RWPE2 (cell line): ENCODE measurements around the gene HTR2A.

ENCODE experiments used
- ATAC-seq: fragments of 200-7000 bp; cut with Tn5 transposase; 3 replicates; pipeline ENCODE4 v1.9.1; 2021; ENCODE audit warnings: low read depth
- DNase-seq: peaks from one replicate; pipeline ENCODE4 v3.0.0-alpha.2; 2020; ENCODE audit warnings: low spot score
- H3K27ac ChIP-seq: fragments of 450-650 bp; 2 replicates; pipeline ENCODE4 v1.5.1; 2017; ENCODE audit warnings: mild to moderate bottlenecking; ENCODE audit not compliant: poor library complexity, severe bottlenecking
- H3K27me3 ChIP-seq: fragments of 250-450 bp; sonication (Bioruptor Pico); 2 replicates; pipeline ENCODE4 v1.5.1; 2021; ENCODE audit warnings: mild to moderate bottlenecking, moderate library complexity; ENCODE audit not compliant: insufficient read depth, poor library complexity, severe bottlenecking
- H3K36me3 ChIP-seq: fragments of 250-450 bp; sonication (Bioruptor Pico); 2 replicates; pipeline ENCODE4 v1.5.1; 2020; ENCODE audit warnings: low read depth, mild to moderate bottlenecking, moderate library complexity
- H3K4me1 ChIP-seq: fragments of 250-450 bp; sonication (Bioruptor Pico); 2 replicates; pipeline ENCODE4 v1.5.1; 2021; ENCODE audit warnings: mild to moderate bottlenecking, moderate library complexity; ENCODE audit not compliant: insufficient read depth, poor library complexity, severe bottlenecking
- H3K4me3 ChIP-seq: fragments of 250-450 bp; sonication (Bioruptor Pico); 2 replicates; pipeline ENCODE4 v1.5.1; 2021; ENCODE audit warnings: mild to moderate bottlenecking, moderate library complexity; ENCODE audit not compliant: severe bottlenecking
- H3K9me3 ChIP-seq: fragments of 250-450 bp; sonication (Bioruptor Pico); 2 replicates; pipeline ENCODE4 v1.5.1; 2021; ENCODE audit warnings: mild to moderate bottlenecking, moderate library complexity; ENCODE audit not compliant: severe bottlenecking
- CTCF ChIP-seq: fragments of 450-650 bp; IDR thresholded peaks from one replicate; pipeline ENCODE4 v1.5.1; 2017; ENCODE audit warnings: mild to moderate bottlenecking, moderate library complexity; ENCODE audit not compliant: poor library complexity, severe bottlenecking

The HTR2A gene

GRCh38 chr13:46866150-46866549, 30.7 kb downstream of the HTR2A start:
- ATAC-seq: peak; percentile 81
- TF ChIP-seq CTCF: no peak
- H3K9me3 ChIP-seq: no peaks in the 10 kb centered on the region

GRCh38 chr13:46864941-46865340, 31.9 kb downstream of the HTR2A start:
- Histone ChIP-seq H3K9me3 (no peaks in the 10 kb centered on the region), H3K4me3 (no peak overlapping the region), H3K36me3 (no peaks in the 10 kb centered on the region), H3K27me3 (no peaks in the 10 kb centered on the region), H3K4me1 (peaks cover 6% of the 10 kb centered on the region), H3K27ac (no peak overlapping the region)
- DNase-seq: no peak
- ATAC-seq: no peak
- no peak for TF ChIP-seq CTCF

More at GRCh38 chr13:46866150-46866549, 30.7 kb downstream of the HTR2A start:
- Histone ChIP-seq H3K36me3 (no peaks in the 10 kb centered on the region), H3K4me1 (peaks cover 6% of the 10 kb centered on the region), H3K4me3 (no peak overlapping the region), H3K27ac (no peak overlapping the region), H3K27me3 (no peaks in the 10 kb centered on the region)
- peak; percentile 35 for DNase-seq

- TF ChIP-seq CTCF: no peak
- ATAC-seq (no peak), DNase-seq (no peak)
- Histone ChIP-seq H3K27me3 (no peaks in the 10 kb centered on the region), H3K27ac (no peak overlapping the region), H3K4me1 (peaks cover 6% of the 10 kb centered on the region), H3K9me3 (no peaks in the 10 kb centered on the region), H3K36me3 (no peaks in the 10 kb centered on the region), H3K4me3 (no peak overlapping the region)
Observed at GRCh38 chr13:46861959-46862358, 34.9 kb downstream of the HTR2A start.

GRCh38 chr13:46860722-46861121, 36.1 kb downstream of the HTR2A start:
- H3K27ac ChIP-seq: no peak overlapping the region
- H3K36me3 ChIP-seq: no peaks in the 10 kb centered on the region
- no peaks in the 10 kb centered on the region for H3K27me3 ChIP-seq
- no peak overlapping the region for H3K4me3 ChIP-seq
- no peak for ATAC-seq
- H3K4me1 ChIP-seq: peaks cover 2% of the 10 kb centered on the region
- no peak for TF ChIP-seq CTCF
- DNase-seq: no peak
- no peaks in the 10 kb centered on the region for H3K9me3 ChIP-seq

GRCh38 chr13:46858776-46859175, 38.1 kb downstream of the HTR2A start:
- Histone ChIP-seq H3K4me3 (no peak overlapping the region), H3K9me3 (no peaks in the 10 kb centered on the region), H3K36me3 (no peaks in the 10 kb centered on the region), H3K27ac (no peak overlapping the region), H3K27me3 (no peaks in the 10 kb centered on the region), H3K4me1 (no peaks in the 10 kb centered on the region)
- ATAC-seq (no peak), DNase-seq (no peak)
- TF ChIP-seq CTCF: no peak
